HS-27A (cell line): ENCODE data around the gene OR10AG1.

Experiments
- DNase-seq: peaks from one replicate; pipeline ENCODE4 v3.0.0-alpha.2; 2012; ENCODE audit warnings: low read depth, missing footprints

OR10AG1 gene, protein sequence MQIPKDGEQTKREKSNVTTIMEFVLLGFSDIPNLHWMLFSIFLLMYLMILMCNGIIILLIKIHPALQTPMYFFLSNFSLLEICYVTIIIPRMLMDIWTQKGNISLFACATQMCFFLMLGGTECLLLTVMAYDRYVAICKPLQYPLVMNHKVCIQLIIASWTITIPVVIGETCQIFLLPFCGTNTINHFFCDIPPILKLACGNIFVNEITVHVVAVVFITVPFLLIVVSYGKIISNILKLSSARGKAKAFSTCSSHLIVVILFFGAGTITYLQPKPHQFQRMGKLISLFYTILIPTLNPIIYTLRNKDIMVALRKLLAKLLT

GRCh38 chr11:55969845-55970244 is at the start of gene OR10AG1:
OR10AG1 (minus strand) TSS chr11:55969945; CDS start chr11:55969907, 38 bp downstream.
- DNase-seq = no peak

DNA sequence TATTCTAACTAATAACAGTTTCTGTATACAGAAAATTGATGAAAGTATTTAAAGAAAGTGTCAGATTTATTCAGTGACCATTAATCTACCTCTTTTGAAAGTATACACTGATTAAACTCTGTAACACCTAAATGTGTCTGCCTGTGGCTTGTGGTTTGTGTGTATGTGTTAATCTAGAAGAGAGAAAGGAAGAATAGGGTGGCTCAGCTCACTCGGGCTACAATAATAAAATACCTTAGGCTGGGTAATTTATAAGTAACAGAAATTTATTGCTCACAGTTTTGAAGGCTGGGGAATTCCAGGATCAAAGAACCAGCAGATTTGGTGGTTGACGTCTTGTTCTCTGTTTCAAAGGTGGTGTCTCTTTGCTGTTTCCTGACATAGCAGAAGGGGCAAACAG is 44.1 kb upstream of the OR10AG1 start:
- DNase-seq = no peak

DNA sequence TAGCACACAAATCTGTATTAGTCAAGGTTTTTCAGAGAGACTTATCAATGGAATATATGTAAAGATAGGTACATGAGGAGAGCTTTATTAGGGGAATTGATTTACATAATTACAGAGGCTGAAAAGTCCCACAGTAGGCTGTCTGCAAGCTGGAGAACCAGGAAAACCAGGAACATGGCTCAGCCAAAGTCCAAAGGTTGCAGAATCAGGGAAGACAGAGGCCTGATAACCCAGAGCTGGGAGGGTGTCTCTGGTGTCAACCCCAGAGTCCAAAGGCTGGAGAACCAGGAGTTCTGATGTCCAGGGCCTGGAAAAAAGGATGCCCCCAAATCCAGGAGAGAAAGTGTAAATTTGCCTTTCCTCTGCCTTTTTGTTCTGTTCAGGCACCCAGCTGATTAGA is 41.0 kb upstream of the OR10AG1 start:
- no peak for DNase-seq

GRCh38 chr11:55994525-55994924 is 24.8 kb upstream of the OR10AG1 start, which contains the start of gene OR5F1:
OR5F1 (minus strand) TSS chr11:55994625; CDS start chr11:55994625, 0 bp downstream.
- no peak for DNase-seq

DNA sequence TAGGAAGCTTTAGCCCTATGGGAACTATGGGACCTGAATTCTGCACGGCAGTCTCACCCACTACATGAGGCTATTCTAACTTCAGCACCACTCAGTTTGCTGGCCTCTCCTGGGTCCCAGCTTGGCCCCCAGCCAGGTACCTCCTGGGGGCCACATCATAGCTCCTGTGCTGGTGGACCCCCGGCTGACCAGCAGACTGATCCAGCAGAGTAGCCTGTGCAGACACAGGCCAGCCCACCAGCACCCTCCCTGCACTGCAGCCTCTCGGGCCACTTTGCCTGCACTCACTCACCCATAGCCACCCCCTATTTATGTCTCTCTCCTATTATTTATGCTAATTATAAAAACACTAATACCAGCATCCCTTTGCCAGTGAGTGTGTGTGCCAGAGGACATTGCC is 1.2 kb upstream of the OR10AG1 start:
- DNase-seq = no peak

GRCh38 chr11:55967914-55968313 is 1.8 kb downstream of the OR10AG1 start:
- DNase-seq = no peak

DNA sequence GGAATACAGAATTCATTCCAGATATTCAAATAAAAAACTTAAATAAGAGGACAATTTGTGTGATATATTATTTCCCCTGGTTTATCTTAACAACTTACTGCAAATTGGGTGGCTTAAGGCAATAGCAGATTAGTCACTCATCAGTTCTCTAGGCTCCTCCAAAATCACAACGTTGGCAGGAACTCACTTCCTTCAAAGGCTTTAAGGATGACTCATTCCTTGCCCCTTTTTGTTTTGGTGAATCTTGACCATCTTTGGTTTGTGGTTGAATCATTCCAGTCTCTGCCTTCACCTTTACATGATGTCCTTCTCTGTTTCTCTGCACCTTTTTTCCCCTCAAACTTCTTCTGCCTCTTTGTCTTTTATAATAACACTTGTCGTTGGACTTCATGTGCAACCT is 3.4 kb downstream of the OR10AG1 start:
- DNase-seq = no peak

GRCh38 chr11:55956521-55956920 is 13.2 kb downstream of the OR10AG1 start:
- no peak for DNase-seq

- DNase-seq = no peak
Observed at GRCh38 chr11:55949330-55949729, 20.4 kb downstream of the OR10AG1 start.

- DNase-seq = no peak
Observed at GRCh38 chr11:55942785-55943392, 26.9 kb downstream of the OR10AG1 start.

GRCh38 chr11:55936300-55936699 is 33.4 kb downstream of the OR10AG1 start, which contains the start of gene OR5I1:
OR5I1 (minus strand) TSS chr11:55936400; CDS start chr11:55936400, 0 bp downstream.
- DNase-seq = no peak

GRCh38 chr11:55920537-55920936 is 49.2 kb downstream of the OR10AG1 start:
- DNase-seq = no peak
